Measurements from ENCODE around the gene MSH3.
A peak's percentile ranks its signal among the peaks of the same experiment; 100 is the strongest.
"Not testable (repeated sequence)": the region's sequence is repeated elsewhere in the genome, so short reads cannot be mapped to it uniquely, and the experiment has no call there.

The MSH3 gene

DNA sequence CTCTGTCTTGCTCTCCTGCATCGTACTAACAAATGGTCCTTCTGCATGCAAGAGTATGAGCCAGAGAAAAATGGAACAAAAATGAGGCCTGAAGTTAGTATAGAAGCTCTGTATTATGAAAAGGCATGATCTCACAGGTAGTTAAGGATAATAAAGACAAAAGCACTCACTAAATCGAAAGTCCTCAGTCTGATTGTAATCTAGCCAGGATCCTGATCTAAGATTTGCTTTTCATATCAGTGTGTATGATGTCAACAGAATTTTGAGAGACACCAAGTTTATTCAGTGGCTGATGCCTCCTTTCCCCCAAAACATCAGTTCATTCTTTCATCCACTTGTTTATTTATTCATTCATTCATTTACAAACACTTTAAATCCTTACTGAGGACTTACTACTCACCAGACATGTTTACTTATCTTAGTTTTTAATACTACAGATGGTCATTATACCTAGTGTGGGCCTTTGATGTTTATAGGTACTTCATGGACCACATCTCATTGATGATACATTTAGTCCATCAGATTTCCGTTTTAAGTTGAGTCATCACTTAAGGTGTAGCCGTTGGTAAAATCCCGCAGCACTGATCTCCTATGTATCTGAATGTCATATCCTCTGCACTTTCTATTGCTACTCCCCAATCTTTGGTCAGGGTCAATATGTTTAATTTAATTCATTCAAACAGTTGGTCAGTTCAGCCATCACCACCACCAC lies 105.6 kb downstream of the MSH3 start:
- no peak for DNase-seq

- no peak for DNase-seq
Observed at GRCh38 chr5:80760680-80761079, 106.2 kb downstream of the MSH3 start.

GRCh38 chr5:80761176-80761575 lies 106.7 kb downstream of the MSH3 start:
- no peak for DNase-seq

DNA sequence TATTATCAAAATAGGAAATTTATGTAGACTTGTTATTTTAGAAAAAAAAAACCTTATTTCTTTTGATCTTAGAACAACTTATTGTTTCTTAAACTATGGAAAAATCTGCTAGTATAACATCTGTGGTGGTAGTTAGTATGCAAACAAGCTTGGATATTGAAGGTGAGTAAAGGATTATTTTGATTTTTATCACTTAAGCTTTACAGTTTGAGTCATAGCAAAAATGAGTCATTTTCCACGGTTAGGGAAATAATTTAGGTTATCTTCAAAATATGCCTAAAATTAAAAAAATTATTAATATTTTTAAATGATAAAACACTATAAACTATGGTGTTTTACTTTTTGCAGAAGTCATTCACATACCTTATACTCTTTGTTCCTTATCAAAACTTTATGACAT lies 107.5 kb downstream of the MSH3 start:
- DNase-seq, result no peak

GRCh38 chr5:80762573-80762972 lies 108.1 kb downstream of the MSH3 start:
- DNase-seq, result no peak

DNA sequence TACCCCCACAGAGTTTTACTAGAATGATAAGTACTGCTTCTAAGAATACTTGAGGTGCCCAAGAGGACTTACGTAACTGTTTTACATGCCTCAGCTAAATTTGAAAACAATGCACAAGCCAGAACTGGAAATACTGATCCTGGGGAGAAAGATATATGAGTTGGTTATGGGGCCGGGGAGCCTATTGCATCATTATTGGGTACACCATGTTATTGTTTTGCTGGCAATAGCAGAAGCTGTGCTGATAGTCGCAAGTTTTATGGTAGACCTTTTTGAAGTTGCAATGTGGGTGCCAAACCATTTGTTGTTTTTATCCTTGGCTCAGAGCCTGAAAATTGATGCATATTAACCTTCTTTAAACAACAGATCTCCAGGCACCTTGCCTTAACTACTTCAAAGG lies 108.8 kb downstream of the MSH3 start:
- no peak for DNase-seq

GRCh38 chr5:80763873-80764647 lies 109.6 kb downstream of the MSH3 start:
- DNase-seq, result no peak

GRCh38 chr5:80764786-80765185 lies 110.3 kb downstream of the MSH3 start:
- no peak for DNase-seq

DNA sequence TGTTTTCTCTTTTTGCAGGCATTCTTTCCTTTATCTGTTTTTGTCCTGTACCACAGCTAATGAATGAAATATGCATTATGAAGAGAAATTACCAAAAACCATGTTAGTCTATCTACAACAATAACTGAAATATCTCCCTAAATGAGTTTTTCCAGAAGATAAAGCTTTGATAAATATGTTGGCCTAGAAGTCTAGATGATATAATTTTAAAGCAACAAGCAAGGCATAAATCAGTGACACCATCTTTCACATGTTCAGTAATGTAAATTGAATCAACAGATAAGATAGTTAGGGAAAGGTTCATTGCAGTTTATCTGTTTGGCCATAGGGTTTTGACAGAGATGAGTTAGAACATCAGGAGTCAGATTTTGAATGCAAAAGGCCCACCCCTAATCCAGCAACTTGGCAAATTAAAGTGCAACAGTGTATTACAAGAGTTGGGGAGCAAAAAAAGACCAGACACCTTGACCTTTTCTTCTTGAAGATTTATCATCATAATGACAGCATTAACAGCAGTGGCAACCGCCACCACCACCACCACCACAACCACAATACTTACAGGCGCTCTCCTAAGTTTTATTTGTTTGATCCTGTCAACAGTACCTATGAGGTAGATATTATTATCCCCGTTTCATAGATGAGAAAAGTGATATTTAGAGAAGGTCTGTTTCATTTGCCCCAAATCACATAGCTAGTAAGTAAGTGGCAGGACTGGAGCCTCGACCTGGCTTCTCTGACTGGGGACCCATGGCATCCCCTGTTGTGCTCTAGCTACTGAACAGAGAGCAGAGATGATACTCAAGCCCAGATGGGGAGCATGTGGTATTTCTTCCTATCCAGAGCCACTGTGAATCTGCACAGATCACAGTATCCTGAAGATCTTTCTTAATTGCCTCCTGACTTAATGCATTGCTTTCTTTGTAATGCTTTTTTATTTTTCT lies 123.2 kb downstream of the MSH3 start:
- no peak for DNase-seq

DNA sequence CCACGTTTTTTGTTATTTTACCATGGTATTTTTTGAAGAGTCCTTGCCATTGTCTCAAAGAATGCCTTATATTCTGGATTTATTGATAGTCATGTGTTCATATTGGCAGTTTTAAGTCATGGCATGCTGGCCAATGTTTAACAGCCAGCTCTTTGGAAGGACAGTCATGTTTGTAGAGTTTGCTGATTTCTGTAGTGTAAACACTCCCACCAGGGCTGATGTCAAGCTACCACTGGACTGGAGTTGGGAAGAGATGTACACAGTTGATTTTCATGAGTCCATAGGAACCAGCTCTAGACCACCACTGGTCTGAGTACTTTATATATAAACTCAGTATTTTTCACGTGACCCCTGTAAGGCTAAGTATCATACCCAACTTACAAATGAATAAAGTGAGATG lies 125.6 kb downstream of the MSH3 start:
- DNase-seq, result no peak

DNA sequence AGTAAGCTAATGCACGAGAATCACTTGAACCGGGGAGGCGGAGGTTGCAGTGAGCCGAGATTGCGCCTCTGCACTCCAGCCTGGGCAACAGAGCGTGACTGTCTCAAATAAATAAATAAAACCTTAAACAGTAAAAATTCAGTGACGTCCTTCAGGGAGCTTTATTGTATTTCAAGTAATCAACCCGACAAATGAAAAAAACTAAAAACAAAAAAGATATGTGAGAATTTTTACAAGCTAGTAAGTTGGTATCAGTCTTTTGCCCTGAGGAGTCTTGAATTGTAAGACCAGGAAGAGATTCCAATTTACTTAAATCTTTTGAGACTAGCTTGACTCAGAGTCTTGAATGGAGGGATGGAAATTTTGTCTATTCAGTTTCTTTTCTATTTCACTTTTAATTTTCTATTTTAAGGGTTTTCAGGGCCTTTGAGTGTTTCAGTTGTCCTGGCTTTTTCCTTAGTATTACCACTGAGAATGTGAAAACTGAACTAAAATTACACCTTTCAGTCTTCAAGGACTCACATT lies 126.4 kb downstream of the MSH3 start:
- no peak for DNase-seq

DNA sequence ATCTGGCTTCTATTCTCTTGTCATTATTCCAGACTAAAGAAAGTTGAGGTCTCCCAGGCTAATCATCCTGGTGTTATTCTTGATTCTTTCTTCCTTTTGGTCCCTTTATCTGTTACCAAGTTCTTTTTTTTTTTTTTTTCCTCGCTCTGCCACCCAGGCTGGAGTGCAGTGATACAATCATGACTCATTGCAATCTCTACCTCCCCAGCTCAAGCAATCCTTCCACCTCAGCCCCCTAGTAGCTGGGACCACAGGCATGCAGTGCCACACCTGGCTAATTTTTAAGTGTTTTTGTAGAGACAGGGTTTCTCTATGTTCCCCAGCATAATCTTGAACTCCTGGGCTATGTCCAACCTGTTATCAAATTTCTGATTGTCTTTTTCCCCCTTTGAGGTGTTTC lies 126.9 kb downstream of the MSH3 start:
- no peak for DNase-seq

DNA sequence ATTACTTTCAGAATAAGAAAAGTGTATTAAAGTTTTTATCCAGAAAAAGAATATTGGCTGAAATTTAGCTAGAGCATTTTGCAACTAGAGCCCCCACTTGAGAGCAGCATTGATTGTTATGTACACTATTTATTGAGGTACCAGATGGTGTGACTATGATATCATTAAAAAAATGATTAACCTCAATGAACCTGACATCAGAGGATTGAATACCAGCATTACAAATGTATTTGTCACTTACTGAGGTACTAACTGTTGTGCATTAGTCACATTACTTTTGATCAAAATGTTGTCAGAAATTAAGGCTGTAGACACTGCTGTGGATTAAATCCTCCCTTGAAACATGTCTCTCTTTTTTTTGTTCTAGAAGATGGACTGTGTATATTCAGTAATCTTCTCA lies 128.2 kb downstream of the MSH3 start:
- DNase-seq, result no peak

- DNase-seq, result not testable (repeated sequence)
Observed at GRCh38 chr5:80783751-80784150, 129.3 kb downstream of the MSH3 start.

DNA sequence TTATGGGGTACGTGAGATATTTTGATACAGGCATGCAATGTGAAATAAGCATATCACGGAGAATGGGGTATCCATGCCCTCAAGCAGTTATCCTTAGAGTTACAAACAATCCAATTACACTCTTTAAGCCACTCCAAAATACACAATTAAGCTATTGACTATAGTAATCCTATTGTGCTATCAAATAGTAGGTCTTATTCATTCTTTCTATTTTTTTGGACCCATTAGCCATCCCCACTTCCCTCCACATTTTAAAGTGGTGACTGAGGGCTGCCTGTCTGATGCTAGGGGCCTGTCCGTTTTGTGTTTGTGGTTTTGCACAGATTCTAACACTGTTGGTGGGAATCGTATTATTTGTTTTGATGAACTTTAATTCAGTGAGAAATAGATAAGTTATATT lies 130.0 kb downstream of the MSH3 start:
- DNase-seq, result no peak

- DNase-seq, result not testable (repeated sequence)
Observed at GRCh38 chr5:80789319-80790016, 135.0 kb downstream of the MSH3 start.

- DNase-seq, result no peak
Observed at GRCh38 chr5:80790698-80791097, 136.2 kb downstream of the MSH3 start.

- DNase-seq, result no peak
Observed at GRCh38 chr5:80793354-80793753, 138.9 kb downstream of the MSH3 start.

DNA sequence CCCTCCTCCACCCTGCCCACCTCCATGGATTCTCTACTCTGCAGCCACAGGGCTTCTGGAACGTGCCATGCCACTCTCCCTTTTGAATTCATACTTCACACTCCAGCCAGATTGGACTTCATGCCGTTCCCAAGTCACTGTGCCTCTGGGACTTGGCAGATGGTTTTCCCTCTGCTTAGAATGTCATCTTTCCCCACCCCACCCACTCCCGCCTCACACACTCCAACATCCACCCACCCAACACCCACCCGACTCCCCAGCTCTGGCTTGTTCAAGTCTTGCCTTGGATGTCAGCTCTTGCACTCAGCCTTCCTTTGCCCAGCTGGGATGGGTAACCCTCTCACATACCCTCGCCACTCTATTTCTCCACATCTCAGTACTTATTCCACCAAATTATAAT lies 142.4 kb downstream of the MSH3 start:
- no peak for DNase-seq

DNA sequence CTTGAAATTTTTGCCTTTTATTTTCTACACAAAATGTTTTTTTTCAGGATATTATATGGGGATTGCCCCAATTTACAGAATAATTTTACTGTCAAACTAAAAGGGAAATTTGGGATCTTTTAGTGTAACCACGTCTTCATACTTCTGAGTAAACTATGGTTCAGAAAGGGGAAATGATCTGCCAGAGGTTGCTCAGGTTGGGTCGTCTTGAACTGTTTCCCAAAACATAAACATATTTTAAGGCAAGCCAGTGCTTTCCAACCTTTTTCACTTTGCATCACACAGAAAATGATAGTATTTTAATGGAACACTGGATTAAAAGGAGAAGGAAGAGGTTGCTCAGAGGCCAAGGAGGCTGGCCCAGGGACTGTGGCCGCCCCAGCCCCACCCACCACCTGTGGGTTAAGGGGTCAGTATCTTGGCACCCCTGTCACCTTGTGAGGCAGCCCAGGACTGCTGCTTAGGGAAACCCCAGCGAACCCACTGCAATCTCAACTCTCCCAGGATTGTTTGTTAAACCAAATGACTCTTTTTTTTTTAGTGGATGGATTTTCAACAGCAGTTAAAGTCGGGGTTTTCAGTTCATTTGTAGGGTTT lies 143.1 kb downstream of the MSH3 start:
- DNase-seq, result peak in 1 of 2 donors; percentile 11

DNA sequence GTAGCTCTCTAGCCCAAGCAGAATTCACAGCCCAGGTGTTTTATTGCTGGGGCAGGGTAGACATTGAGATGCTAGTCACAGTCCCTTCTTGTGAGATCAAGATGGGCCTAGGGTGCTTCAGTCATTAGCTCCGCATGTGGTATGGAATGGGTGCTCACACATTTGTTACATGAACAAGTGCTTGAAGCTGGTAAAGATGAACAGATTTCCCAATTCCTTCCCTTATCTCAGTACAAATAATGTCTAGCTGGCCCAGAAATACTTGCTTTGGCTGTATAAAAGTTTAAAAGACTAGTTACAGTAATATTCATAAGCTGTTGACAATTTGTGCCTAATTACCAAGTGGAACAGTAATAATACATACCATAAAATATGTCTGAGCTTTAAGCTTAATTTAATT lies 143.7 kb downstream of the MSH3 start:
- DNase-seq, result no peak

- DNase-seq, result no peak
Observed at GRCh38 chr5:80798633-80799032, 144.2 kb downstream of the MSH3 start.

Data from inflammatory macrophage treated with lipopolysaccharide for 1 hour (primary cell).